ENCODE measurements around the gene SGPL1. TPM values are rescaled to one million over a fixed set of nuclear protein-coding genes. Genes with fewer than 3 reads are reported as not detected.
A peak's percentile ranks its signal among the peaks of the same experiment; 100 is the strongest.
"Not testable (repeated sequence)": the region's sequence is repeated elsewhere in the genome, so short reads cannot be mapped to it uniquely, and the experiment has no call there.

Gene SGPL1, protein sequence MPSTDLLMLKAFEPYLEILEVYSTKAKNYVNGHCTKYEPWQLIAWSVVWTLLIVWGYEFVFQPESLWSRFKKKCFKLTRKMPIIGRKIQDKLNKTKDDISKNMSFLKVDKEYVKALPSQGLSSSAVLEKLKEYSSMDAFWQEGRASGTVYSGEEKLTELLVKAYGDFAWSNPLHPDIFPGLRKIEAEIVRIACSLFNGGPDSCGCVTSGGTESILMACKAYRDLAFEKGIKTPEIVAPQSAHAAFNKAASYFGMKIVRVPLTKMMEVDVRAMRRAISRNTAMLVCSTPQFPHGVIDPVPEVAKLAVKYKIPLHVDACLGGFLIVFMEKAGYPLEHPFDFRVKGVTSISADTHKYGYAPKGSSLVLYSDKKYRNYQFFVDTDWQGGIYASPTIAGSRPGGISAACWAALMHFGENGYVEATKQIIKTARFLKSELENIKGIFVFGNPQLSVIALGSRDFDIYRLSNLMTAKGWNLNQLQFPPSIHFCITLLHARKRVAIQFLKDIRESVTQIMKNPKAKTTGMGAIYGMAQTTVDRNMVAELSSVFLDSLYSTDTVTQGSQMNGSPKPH
- 62.1 TPM for total RNA-seq

GRCh38 chr10:70815504-70816219 is at the start of gene SGPL1:
SGPL1 (plus strand) TSS chr10:70815948; CDS start chr10:70816854, 906 bp downstream.
- peak; percentile 96 for ATAC-seq

DNA sequence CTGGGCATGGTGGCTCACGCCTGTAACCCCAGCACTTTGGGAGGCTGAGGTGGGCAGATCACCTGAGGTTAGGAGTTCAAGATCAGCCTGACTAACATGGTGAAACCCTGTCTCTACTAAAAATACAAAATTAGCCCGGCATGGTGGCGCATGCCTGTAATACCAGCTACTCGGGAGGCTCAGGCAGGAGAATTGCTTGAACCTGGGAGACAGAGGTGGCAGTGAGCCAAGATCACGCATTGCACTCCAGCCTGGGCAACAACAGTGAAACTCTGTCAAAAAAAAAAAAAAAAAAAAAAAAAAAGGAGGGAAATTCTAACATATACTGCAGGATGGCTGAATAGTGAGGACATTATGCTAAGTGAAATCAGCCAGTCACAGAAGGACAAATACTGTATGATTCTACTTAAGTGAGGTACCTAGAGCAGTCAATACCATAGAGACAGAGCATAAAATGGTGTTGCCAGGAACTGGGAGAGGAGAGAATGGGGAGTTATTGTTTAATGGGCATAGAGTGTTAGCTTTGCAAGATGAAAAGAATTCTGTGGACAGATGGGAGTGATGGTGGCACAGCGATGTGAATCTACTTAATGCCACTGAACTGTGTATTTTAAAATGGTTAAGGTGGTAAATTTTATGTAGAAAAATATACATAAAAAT is 47.6 kb upstream of the SGPL1 start:
- ATAC-seq: not testable (repeated sequence)

DNA sequence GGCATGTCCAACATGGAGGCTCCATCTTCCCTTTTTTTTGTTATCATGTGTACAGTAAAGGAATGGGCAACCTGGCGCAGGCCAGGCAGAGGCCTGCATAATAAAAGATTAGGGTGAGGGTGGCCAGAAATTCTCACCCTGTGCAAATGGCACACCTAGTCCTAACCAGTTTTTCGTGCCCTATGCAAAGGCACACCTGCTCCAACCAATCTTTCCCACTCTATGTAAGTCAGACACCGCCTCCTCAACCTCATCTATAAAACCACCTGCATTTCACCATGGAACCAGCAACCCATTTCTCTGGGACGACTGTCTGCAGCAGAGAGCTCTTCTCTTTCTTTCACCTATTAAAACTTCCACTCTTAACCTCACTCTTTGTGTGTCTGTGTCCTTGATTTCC is 46.6 kb upstream of the SGPL1 start:
- ATAC-seq: peak; percentile 60

- ATAC-seq: no peak
Measured at GRCh38 chr10:70770001-70770400, 45.7 kb upstream of the SGPL1 start.

DNA sequence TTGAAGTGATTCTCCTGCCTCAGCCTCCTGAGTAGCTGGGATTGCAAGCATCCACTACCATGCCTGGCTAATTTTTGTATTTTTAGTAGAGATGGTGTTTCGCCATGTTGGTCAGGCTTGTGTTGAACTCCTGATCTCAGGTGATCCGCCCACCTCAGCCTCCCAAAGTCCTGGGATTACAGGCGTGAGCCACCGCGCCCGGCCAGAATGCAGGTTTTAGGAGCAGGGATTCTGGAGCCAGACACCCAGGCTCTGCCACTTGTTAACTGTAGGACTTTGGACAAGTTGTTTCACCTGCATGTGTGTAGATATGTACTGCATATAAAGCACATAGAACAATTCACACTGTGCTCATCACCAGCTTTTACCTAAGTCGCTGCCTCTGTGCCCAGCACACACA is 45.2 kb upstream of the SGPL1 start:
- not testable (repeated sequence) for ATAC-seq

- ATAC-seq: no peak
Measured at GRCh38 chr10:70771311-70772194, 44.2 kb upstream of the SGPL1 start.

- ATAC-seq: no peak
Measured at GRCh38 chr10:70772627-70773026, 43.1 kb upstream of the SGPL1 start.

DNA sequence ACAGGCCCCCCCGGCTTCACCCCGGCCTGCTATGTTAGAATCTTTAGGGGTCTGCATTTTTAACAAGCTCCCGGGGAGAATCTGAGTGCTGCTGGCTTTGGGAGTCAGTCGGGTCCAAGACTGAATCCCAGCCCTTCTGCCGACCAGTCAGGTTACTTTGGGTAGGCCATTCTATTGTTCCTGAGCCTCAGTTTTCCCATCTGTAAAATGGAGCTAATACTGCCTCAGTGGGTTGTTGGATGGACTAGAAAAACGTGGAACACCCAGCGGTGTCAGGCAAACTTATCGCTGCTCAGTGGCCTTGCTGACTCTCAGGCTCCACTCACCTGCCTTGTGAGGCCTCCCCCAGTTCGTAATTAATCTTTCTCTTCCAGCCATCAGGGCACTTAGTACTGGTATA is 42.3 kb upstream of the SGPL1 start:
- no peak for ATAC-seq

DNA sequence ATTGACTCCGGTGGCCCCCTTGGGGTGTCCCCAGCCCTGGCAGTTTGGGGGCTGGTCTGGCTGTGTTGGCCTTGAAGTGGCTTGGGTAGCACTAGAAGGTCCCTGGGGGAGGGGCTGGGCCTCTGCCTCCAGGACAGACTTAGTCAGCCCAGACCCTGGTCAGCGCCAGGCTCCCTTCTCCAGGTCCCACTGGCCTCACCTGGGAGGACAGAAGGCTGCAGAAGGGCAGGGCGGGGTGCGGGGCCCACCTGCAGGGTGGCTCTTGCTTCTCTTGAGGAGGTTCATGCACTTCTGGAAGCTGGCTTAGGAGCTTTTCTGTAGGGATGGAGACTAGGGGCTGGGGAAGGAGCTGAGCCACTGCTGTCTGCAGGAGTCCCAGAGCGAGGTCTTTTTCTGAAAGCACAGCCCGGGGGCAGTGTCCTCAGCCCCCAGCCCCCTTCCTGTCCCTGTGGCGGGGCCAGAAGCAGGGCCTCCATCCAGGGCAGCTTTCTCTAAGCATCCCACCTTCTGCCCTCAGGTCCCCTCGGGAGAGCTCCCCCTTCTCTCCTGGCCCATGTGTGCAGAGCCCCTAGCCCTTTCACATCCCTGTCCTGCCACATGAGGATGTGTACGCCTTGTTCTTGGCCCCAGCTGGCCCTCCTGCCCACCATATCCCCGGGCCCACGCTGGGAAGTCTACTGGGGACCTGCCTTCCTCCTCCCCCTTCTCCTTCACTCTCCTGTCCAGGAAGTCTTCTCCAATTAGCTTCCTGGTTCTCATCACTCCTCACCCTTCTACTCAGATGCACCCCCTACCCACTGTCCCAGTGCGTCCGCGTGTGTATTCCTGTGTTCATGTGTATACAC is 41.6 kb upstream of the SGPL1 start:
- no peak for ATAC-seq

- ATAC-seq: peak; percentile 81
Measured at GRCh38 chr10:70774810-70775678, 40.7 kb upstream of the SGPL1 start.

DNA sequence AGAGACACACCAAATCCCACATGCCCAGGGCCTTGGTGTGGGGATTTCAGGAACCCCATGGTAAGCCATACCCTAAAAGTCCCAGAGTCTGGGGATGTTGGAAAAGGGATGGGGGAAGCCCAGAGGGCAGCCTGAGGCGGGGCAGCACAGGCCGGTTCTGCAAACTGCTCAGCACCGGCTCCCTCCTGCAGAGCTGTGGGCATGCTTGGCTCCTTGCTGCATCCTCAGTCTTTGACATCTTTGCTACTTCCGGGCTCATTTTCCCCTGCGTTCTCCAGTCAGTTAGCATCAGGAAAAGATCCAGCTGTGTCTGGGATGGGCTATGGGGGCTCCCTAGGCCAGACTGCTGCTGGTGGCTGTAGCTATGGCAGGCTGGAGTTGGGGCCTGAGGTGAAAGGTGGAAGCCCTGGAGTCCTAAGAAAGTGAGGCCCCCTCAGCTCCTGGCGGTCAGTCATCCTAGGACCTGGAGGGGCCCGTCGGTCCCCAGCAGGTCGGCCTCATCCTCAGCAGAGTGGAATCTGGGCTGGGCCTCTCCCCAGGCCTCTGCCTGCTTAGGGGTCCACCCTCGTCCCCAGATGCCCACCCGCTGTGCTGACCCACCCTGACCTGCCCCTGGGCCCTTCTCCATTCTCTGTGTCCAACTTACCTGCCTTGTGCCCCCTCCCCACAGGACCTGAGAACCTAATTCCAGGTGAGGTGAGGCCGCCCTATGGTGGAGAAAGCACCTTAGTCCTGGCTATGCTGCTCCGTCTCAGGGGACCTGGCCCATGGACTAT is 39.9 kb upstream of the SGPL1 start:
- peak; percentile 54 for ATAC-seq

DNA sequence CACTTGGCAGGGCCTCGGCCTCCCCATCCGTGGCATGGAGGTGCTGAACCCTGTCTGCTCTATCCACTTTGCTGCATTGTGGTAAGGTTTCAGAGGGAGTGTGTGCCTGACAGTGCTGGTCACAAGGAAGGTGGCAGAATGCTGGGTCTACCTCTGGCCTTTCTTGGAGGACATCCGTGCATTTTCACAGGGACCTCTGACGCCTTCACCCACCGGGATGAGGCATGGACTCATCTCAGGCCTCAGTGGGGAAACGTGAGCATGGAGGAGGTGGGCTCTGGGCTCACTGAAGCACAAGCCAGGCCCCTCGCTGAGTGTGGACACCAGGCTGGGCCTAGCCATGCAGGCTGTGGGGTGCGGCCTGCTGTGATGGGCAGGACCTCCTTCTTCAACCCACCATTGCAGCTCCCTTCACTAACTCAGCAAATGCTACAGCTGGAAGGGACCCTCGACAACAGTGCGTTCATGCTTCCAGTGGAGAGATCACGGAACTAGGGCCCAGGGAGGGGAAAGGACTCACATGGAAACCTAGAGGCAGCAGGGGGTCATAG is 39.2 kb upstream of the SGPL1 start:
- no peak for ATAC-seq

DNA sequence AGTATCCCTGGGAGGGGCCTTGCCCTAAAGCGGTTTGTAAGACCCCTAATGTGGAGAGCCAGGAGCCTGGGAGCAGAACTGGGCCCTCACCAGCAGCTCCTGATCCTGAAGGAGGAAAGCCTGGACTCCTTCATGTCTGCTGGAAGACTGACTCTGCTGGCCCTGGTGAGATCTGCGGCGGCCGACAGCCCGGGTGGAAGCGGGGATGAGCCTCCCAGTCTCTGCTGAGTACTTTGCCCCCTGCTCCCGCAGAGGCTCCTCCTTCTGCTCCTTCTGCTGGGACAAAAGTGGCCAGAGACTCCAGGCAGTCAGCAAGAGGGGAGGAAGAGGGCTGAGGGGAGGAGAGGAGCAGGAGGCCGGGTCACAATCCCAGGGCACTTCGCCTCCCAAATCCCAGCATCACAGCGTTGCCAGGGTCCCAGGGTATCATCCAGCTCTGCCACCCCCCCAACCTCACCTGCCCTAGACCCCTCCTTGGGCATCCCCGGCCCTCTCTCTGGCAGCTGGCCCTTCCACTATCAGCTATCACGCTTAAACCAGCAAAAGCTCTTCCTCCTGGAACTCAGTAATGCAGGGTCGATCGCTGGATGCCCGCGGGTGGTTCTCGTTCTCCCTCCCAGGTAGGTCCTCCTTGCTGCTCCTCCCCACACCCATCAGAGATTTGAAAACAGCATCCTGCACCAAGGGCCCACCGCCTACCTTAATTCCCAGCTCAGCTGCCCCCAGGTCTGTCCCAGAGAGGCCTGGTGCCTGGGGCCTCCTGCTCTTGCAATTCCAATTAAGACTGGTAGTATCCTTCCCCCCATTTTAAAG is 38.5 kb upstream of the SGPL1 start:
- no peak for ATAC-seq

DNA sequence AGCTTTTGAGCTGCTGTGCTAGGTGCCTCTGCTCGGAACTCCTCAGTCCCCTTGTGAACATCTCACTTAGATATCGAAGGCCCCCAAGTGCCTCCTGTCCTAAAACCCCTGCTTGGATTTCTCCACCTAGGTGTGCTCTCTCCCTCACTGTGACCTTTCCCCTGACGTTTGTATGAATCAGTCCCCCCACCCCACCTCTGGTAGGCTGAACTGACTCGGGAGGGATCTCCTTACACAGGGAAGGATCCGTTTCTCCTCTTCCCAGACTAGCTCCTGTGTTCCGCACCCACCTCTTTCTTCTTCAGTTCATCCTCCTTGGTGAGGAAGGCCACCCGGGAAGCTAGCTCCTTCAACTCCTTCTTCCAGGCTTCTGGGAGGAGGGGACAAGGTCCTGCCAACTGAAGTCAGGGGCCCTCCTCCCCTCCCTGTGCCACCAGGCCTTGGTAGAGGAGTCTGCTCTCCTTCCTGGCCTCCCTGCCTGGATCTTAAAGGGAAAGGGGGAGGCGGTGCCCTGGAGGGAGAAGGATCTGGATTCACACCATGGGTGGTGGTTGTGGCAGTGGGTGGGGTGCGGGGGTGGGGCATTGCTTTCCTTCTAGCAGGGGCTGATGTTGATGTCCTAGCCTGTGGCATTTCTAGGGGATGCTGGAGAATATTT is 37.4 kb upstream of the SGPL1 start:
- no peak for ATAC-seq

GRCh38 chr10:70779088-70779487 is 36.7 kb upstream of the SGPL1 start:
- no peak for ATAC-seq

- peak; percentile 67 for ATAC-seq
Measured at GRCh38 chr10:70779511-70780369, 36.0 kb upstream of the SGPL1 start.
